Adrenal gland (tissue), 5 donors: ENCODE measurements around the gene COX19.

ENCODE experiments used
- CTCF ChIP-seq, 6 experiments: fragments of 450-650 bp in 4 of 6; fragments of 200-600 bp in 2 of 6; sonication (generic) in 1 of 6; IDR thresholded peaks; 1 replicate in 5 of 6; 2 replicates in 1 of 6; pipeline versions ENCODE4 v1.5.1 to v1.8.0; 2016 to 2021; ENCODE audit warnings: antibody characterized with exemption in 6 of 6, mild to moderate bottlenecking in 2 of 6, moderate library complexity in 1 of 6
- POLR2A ChIP-seq, 2 donors: fragments of 450-650 bp; IDR thresholded peaks; one replicate each; pipeline ENCODE4 v1.6.1; 2017; ENCODE audit warnings: antibody characterized with exemption in 2 of 2, mild to moderate bottlenecking in 2 of 2, moderate library complexity in 1 of 2
- donor health status: DM: no; HTN: no; CAD: no.

- no peak for TF ChIP-seq CTCF (IDR thresholded peaks at IDR 0.05)
- TF ChIP-seq POLR2A (IDR thresholded peaks at IDR 0.05) = no peak
Measured at GRCh38 chr7:938546-939185, 36.7 kb downstream of the COX19 start.
